ENCODE data around the gene ZNF554.

Gene ZNF554

DNA sequence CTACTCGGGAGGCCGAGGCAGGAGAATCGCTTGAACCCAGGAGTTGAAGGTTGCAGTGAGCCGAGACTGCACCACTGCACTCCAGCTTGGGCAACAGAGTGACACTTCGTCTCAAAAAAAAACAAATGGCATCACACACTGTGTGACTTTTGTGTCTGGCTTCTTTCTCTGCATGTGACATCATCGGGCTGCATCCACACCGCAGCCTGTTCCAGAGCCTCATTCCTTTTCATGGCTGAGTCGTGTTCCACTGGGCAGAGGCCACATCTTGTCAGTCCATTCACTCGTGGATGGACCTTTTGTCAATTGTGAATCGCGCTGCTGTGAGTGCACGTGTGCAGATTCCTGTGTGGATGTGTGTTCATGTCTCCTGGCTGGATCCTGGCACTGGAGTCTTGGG lies 26.1 kb upstream of the ZNF554 start:
- Mint-ChIP-seq H3K27ac (no peak overlapping the region), H3K27me3 (ENCODE audit: low read depth) (no peaks in the 10 kb centered on the region), H3K36me3 (ENCODE audit: low read depth) (peaks cover 41% of the 10 kb centered on the region), H3K4me3 (no peak overlapping the region), H3K9me3 (no peaks in the 10 kb centered on the region), H3K4me1 (no peaks in the 10 kb centered on the region)
- TF ChIP-seq, protein P1, sequence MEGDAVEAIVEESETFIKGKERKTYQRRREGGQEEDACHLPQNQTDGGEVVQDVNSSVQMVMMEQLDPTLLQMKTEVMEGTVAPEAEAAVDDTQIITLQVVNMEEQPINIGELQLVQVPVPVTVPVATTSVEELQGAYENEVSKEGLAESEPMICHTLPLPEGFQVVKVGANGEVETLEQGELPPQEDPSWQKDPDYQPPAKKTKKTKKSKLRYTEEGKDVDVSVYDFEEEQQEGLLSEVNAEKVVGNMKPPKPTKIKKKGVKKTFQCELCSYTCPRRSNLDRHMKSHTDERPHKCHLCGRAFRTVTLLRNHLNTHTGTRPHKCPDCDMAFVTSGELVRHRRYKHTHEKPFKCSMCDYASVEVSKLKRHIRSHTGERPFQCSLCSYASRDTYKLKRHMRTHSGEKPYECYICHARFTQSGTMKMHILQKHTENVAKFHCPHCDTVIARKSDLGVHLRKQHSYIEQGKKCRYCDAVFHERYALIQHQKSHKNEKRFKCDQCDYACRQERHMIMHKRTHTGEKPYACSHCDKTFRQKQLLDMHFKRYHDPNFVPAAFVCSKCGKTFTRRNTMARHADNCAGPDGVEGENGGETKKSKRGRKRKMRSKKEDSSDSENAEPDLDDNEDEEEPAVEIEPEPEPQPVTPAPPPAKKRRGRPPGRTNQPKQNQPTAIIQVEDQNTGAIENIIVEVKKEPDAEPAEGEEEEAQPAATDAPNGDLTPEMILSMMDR (IDR thresholded peaks at IDR 0.05; ENCODE audit: unreplicated experiment in 3 of 3) = no peak

DNA sequence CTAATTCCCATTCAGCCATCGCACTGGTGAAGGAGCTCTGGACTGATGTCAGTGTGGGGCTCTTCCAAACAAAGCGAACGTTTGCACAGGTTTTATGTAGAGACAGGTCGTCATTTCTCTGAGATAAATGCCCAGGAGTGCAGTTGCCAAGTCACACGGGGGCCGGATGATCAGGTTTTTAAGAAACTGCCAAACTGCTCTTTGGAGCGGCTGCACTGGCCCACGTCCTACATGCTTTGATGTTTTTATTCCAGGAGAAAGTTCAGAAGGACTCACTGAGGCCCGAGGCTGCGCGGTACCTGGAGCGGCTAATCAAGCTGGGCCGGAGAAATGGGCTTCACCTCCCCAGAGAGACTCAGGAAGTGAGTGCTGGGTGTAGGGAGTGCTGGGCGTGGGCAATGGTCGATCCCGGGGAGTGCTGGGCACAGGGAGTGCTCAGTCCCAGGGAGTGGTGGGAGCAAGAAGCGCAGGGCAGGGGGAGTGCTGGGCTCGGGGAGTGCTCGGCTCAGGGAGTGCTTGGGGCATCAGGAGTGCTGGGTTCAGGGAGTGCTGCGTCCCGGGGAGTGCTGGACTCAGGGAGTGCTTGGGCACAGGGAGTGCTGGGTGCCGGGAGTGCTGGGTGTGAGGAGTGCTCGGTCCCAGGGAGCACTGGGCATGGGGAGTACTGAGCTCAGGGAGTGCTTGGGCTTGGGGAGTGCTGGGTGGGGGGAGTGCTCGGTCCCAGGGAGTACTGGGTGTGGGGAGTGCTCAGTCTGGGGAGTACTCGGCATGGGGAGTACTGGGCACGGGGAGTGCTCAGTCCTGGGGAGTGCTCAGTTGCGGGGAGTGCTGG lies 23.6 kb upstream of the ZNF554 start:
- no peaks in the 10 kb centered on the region for H3K9me3 Mint-ChIP-seq

DNA sequence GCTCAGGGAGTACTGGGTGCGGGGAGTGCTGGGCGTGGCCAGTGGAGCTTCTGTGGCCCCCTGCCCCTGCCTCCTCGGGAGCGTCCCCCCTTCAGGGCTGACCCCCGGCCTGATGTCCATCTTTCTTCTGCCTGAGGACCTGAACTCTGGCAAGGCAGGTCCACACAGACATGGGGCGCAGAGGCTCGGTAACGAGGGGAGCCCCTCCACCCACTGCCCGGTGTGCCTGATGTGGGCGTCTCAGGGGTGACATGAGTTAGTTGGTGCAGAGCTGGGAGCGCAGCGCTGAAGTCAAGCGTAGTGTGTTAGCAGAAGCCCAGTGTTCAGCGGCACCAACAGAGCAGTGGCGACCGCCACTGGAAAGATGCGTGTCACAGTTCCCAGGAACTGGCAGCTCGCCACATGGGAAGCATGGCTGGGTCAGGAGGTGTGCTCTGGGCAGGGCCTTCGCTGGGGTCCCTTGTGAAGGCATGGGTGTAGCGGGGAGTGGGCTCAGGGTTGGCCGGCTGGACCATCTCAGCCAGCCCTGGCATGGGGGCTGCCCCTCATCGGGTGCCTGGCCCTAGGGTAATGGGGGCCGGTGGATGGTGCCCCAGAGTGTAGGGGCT lies 22.9 kb upstream of the ZNF554 start:
- H3K27ac Mint-ChIP-seq = no peak overlapping the region
- no peaks in the 10 kb centered on the region for H3K4me1 Mint-ChIP-seq
- TF ChIP-seq, protein P1 (IDR thresholded peaks at IDR 0.05; ENCODE audit: unreplicated experiment in 3 of 3) = no peak
- no peaks in the 10 kb centered on the region for H3K27me3 Mint-ChIP-seq (ENCODE audit: low read depth)
- no peaks in the 10 kb centered on the region for H3K9me3 Mint-ChIP-seq
- H3K36me3 Mint-ChIP-seq (ENCODE audit: low read depth) = peaks cover 41% of the 10 kb centered on the region
- H3K4me3 Mint-ChIP-seq = no peak overlapping the region

More for the DNA sequence above, 23.6 kb upstream of the ZNF554 start:
- no peaks in the 10 kb centered on the region for H3K4me1 Mint-ChIP-seq
- H3K36me3 Mint-ChIP-seq (ENCODE audit: low read depth) = peaks cover 38% of the 10 kb centered on the region
- TF ChIP-seq, protein P1 (IDR thresholded peaks at IDR 0.05; ENCODE audit: unreplicated experiment in 3 of 3) = no peak
- no peak overlapping the region for H3K27ac Mint-ChIP-seq
- H3K4me3 Mint-ChIP-seq = no peak overlapping the region
- H3K27me3 Mint-ChIP-seq (ENCODE audit: low read depth) = no peaks in the 10 kb centered on the region

DNA sequence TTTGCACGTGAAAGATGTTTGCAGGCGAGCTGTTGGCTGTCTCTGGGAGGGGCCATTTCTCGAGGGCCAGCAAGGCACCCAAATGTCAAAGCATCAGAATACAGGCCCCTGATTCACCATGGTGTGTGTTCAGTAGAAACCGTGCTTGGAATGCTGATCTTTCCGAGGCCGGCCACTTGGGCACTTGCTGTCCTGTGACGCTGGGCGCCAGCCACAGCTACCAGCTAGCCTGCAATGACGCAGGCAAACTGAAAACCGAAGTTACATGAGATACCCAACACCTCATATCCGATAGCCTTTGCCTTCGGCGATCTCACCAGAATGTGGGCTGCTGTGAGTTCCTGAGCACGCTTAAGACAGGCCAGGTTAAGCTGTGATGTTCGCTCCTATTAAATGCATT lies 22.4 kb upstream of the ZNF554 start:
- H3K27me3 Mint-ChIP-seq (ENCODE audit: low read depth) = no peaks in the 10 kb centered on the region
- H3K4me1 Mint-ChIP-seq = no peaks in the 10 kb centered on the region
- no peaks in the 10 kb centered on the region for H3K9me3 Mint-ChIP-seq
- H3K27ac Mint-ChIP-seq = no peak overlapping the region
- H3K4me3 Mint-ChIP-seq = no peak overlapping the region
- TF ChIP-seq, protein P1 (IDR thresholded peaks at IDR 0.05; ENCODE audit: unreplicated experiment in 3 of 3) = no peak
- peaks cover 44% of the 10 kb centered on the region for H3K36me3 Mint-ChIP-seq (ENCODE audit: low read depth)

DNA sequence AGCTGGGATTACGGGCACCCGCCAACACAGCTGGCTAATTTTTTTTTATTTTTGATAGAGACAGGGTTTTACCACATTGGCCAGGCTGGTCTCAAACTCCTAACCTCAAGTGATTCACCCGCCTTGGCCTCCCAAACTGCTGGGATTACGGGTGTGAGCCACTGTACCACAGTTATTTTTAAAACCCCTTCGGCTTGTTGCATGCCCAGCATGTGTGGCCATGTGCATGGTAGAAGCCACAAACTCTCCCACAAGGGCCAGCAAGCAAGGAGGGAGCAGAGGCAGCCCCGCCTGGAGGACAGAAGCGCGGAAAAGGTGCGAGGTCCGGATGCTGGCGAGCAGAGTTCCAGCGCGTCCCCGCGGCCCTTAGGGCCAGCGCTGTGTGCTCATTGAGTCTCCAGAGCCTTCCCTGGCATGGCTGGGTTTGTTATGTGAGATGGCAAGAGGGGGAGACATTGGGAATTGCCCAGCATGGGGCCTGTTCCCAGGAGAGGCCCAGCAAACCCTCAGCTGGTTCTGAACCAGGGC lies 21.4 kb upstream of the ZNF554 start:
- H3K36me3 Mint-ChIP-seq (ENCODE audit: low read depth) = peaks cover 48% of the 10 kb centered on the region
- no peaks in the 10 kb centered on the region for H3K4me1 Mint-ChIP-seq
- TF ChIP-seq, protein P1 (IDR thresholded peaks at IDR 0.05; ENCODE audit: unreplicated experiment in 3 of 3) = no peak
- H3K4me3 Mint-ChIP-seq = no peak overlapping the region
- H3K9me3 Mint-ChIP-seq = no peaks in the 10 kb centered on the region
- H3K27ac Mint-ChIP-seq = no peak overlapping the region
- no peaks in the 10 kb centered on the region for H3K27me3 Mint-ChIP-seq (ENCODE audit: low read depth)
